DMS153 (cell line): ENCODE data around the gene DOLK.

Experiments
- DNase-seq: peaks from one replicate; lab custom pipeline; 2025; lab: John Stamatoyannopoulos, UW

Gene DOLK

GRCh38 chr9:128906741-128907140, 40.7 kb downstream of the DOLK start:
- no peak for DNase-seq

GRCh38 chr9:128905964-128906363, 41.4 kb downstream of the DOLK start:
- DNase-seq = no peak

GRCh38 chr9:128903871-128904620, 43.4 kb downstream of the DOLK start:
- DNase-seq = no peak

GRCh38 chr9:128903079-128903461, 44.3 kb downstream of the DOLK start:
- no peak for DNase-seq

GRCh38 chr9:128902351-128903078, 44.9 kb downstream of the DOLK start:
- peak; percentile 82 for DNase-seq

- no peak for DNase-seq
These were observed 45.6 kb downstream of the DOLK start for GRCh38 chr9:128901822-128902221.

- no peak for DNase-seq
These were observed 46.0 kb downstream of the DOLK start for GRCh38 chr9:128901379-128901778.

- DNase-seq = no peak
These were observed 47.7 kb downstream of the DOLK start for GRCh38 chr9:128899566-128900322.

- DNase-seq = no peak
These were observed 48.4 kb downstream of the DOLK start for GRCh38 chr9:128898845-128899565.

- DNase-seq = no peak
These were observed 49.0 kb downstream of the DOLK start for GRCh38 chr9:128898382-128898781.

- no peak for DNase-seq
These were observed 51.8 kb downstream of the DOLK start for GRCh38 chr9:128895556-128895955.
